DMS53 treated with DMSO at 0.1 percent for 48 hours (cell line): ENCODE data around the gene TGFB1.
A peak's percentile ranks its signal among the peaks of the same experiment; 100 is the strongest.

Source experiments
- DNase-seq: peaks from one replicate; lab custom pipeline; 2025; ENCODE audit not compliant: unreplicated experiment; lab: John Stamatoyannopoulos, UW

The TGFB1 gene

GRCh38 chr19:41323023-41323422, 30.7 kb downstream of the TGFB1 start:
- no peak for DNase-seq

GRCh38 chr19:41322451-41322850, 31.3 kb downstream of the TGFB1 start:
- no peak for DNase-seq

- DNase-seq, result no peak
Observed at GRCh38 chr19:41321600-41322270, 32.0 kb downstream of the TGFB1 start.

GRCh38 chr19:41321204-41321599, 32.5 kb downstream of the TGFB1 start:
- no peak for DNase-seq

- no peak for DNase-seq
Observed at GRCh38 chr19:41320568-41320967, 33.2 kb downstream of the TGFB1 start.

GRCh38 chr19:41320185-41320518, 33.6 kb downstream of the TGFB1 start:
- no peak for DNase-seq

GRCh38 chr19:41319500-41320184, 34.1 kb downstream of the TGFB1 start:
- DNase-seq, result no peak

GRCh38 chr19:41318696-41319499, 34.8 kb downstream of the TGFB1 start:
- no peak for DNase-seq

GRCh38 chr19:41316306-41316920, 37.3 kb downstream of the TGFB1 start:
- no peak for DNase-seq

- no peak for DNase-seq
Observed at GRCh38 chr19:41311613-41312012, 42.1 kb downstream of the TGFB1 start.

- DNase-seq, result no peak
Observed at GRCh38 chr19:41311072-41311471, 42.6 kb downstream of the TGFB1 start.

- peak; percentile 74 for DNase-seq
Observed at GRCh38 chr19:41310033-41310831, 43.5 kb downstream of the TGFB1 start, which contains the start of gene CCDC97. TSS of gene CCDC97 (plus strand) at chr19:41310172. CDS start at chr19:41310311, 139 bp downstream.

- DNase-seq, result peak; percentile 68
Observed at GRCh38 chr19:41309180-41310032, 44.3 kb downstream of the TGFB1 start.

- peak; percentile 73 for DNase-seq
Observed at GRCh38 chr19:41308450-41309179, 45.1 kb downstream of the TGFB1 start.

- no peak for DNase-seq
Observed at GRCh38 chr19:41307954-41308449, 45.7 kb downstream of the TGFB1 start.

- DNase-seq, result no peak
Observed at GRCh38 chr19:41307090-41307875, 46.4 kb downstream of the TGFB1 start.

- DNase-seq, result no peak
Observed at GRCh38 chr19:41305927-41306793, 47.6 kb downstream of the TGFB1 start.
